Neuronal stem cell (in vitro differentiated cells): ENCODE data around the gene ACSL5.
"Not testable (repeated sequence)": the region's sequence is repeated elsewhere in the genome, so short reads cannot be mapped to it uniquely, and the experiment has no call there.

Source experiments
- DNase-seq: peaks from one replicate; pipeline ENCODE4 v3.0.0-alpha.2; 2013; ENCODE audit warnings: low spot score
- H2AFZ ChIP-seq: one replicate; pipeline ENCODE4 v1.6.1; 2013; ENCODE audit warnings: mild to moderate bottlenecking, low read length, inconsistent platforms
- H2AK5ac ChIP-seq: 2 replicates; pipeline ENCODE4 v1.6.1; 2013; ENCODE audit warnings: low read depth, mild to moderate bottlenecking, inconsistent platforms, low read length, moderate library complexity, mixed read lengths
- H2BK120ac ChIP-seq: 2 replicates; pipeline ENCODE4 v1.6.1; 2013; ENCODE audit warnings: low read depth, mild to moderate bottlenecking, inconsistent platforms, low read length, moderate library complexity, mixed read lengths
- H2BK12ac ChIP-seq: one replicate; pipeline ENCODE4 v1.6.1; 2013; ENCODE audit warnings: low read length, inconsistent platforms
- H2BK15ac ChIP-seq: 2 replicates; pipeline ENCODE4 v1.6.1; 2013; ENCODE audit warnings: mild to moderate bottlenecking, low read length, inconsistent platforms, mixed read lengths
- H2BK5ac ChIP-seq: one replicate; pipeline ENCODE4 v1.6.1; 2013; ENCODE audit warnings: inconsistent platforms, mild to moderate bottlenecking, low read length, moderate library complexity
- H3K14ac ChIP-seq: one replicate; pipeline ENCODE4 v1.6.1; 2013; ENCODE audit warnings: low read length, inconsistent platforms
- H3K18ac ChIP-seq: 2 replicates; pipeline ENCODE4 v1.6.1; 2013; ENCODE audit warnings: low read length, inconsistent platforms
- H3K23ac ChIP-seq: 2 replicates; pipeline ENCODE4 v1.6.1; 2013; ENCODE audit warnings: low read depth, mild to moderate bottlenecking, mixed read lengths, low read length, inconsistent platforms; ENCODE audit not compliant: poor library complexity
- H3K27ac ChIP-seq: replicated peaks from 3 replicates; pipeline ENCODE4 v1.5.1; 2013; ENCODE audit warnings: low read length, inconsistent platforms
- H3K27me3 ChIP-seq, 3 experiments: 2 replicates each; pipeline ENCODE4 v1.6.1; 2013; ENCODE audit warnings: low read length in 3 of 3, mild to moderate bottlenecking in 2 of 3, inconsistent platforms in 1 of 3, low read depth in 1 of 3, mixed read lengths in 1 of 3, moderate library complexity in 1 of 3; ENCODE audit not compliant: control insufficient read depth in 3 of 3, insufficient read depth in 3 of 3
- H3K36me3 ChIP-seq, 2 donors: replicated peaks in 1 of 2; 2 replicates each; pipeline ENCODE4 v1.6.1; 2013; ENCODE audit warnings: low read length in 2 of 2; ENCODE audit not compliant: control insufficient read depth in 2 of 2, insufficient read depth in 2 of 2
- H3K4ac ChIP-seq: 2 replicates; pipeline ENCODE4 v1.6.1; 2013; ENCODE audit warnings: inconsistent platforms, mild to moderate bottlenecking, low read length, moderate library complexity
- H3K4me1 ChIP-seq, 2 donors: 1 replicate in 1 of 2; 2 replicates in 1 of 2; pipeline ENCODE4 v1.6.1; 2013; ENCODE audit warnings: low read length in 2 of 2, low read depth in 1 of 2; ENCODE audit not compliant: control insufficient read depth in 2 of 2, insufficient read depth in 1 of 2
- H3K4me2 ChIP-seq: one replicate; pipeline ENCODE4 v1.6.1; 2013; ENCODE audit warnings: mild to moderate bottlenecking, low read length, inconsistent platforms; ENCODE audit not compliant: insufficient read depth, poor library complexity, severe bottlenecking
- H3K4me3 ChIP-seq, 2 donors: 2 replicates each; pipeline ENCODE4 v1.5.1; 2013; ENCODE audit warnings: low read length in 2 of 2, mild to moderate bottlenecking in 2 of 2, inconsistent platforms in 1 of 2, moderate library complexity in 1 of 2
- H3K79me1 ChIP-seq: one replicate; pipeline ENCODE4 v1.6.1; 2013; ENCODE audit warnings: low read depth, mild to moderate bottlenecking, inconsistent platforms, low read length, moderate library complexity
- H3K9ac ChIP-seq: one replicate; pipeline ENCODE4 v1.6.1; 2013; ENCODE audit warnings: mild to moderate bottlenecking, low read depth, low read length, inconsistent platforms; ENCODE audit not compliant: poor library complexity
- H3K9me3 ChIP-seq, 2 donors: replicated peaks in 1 of 2; 2 replicates each; pipeline versions ENCODE3 to v1.6.1; 2013; ENCODE audit warnings: low read length in 2 of 2, mild to moderate bottlenecking in 2 of 2, inconsistent platforms in 1 of 2, low read depth in 1 of 2, mixed read lengths in 1 of 2, moderate library complexity in 1 of 2; ENCODE audit not compliant: control insufficient read depth in 2 of 2, insufficient read depth in 1 of 2
- H4K8ac ChIP-seq: one replicate; pipeline ENCODE4 v1.6.1; 2013; ENCODE audit warnings: low read depth, mild to moderate bottlenecking, inconsistent platforms, low read length, moderate library complexity
- H4K91ac ChIP-seq: one replicate; pipeline ENCODE4 v1.6.1; 2013; ENCODE audit warnings: low read length, low read depth, mild to moderate bottlenecking, inconsistent platforms; ENCODE audit not compliant: poor library complexity
- WGBS, 2 donors: extraction: QIAGEN DNeasy Blood & Tissue Kit; methylation state at CpG; one replicate each; pipeline ENCODE4 v1.1.7; 2013; ENCODE audit warnings: missing lambda C conversion rate in 2 of 2, mixed read lengths in 1 of 2; ENCODE audit not compliant: insufficient read length in 2 of 2, insufficient replicate concordance in 1 of 2; ENCODE audit errors: extremely low coverage in 2 of 2; 5-methylcytosine and 5-hydroxymethylcytosine counted together

The ACSL5 gene

GRCh38 chr10:112383325-112383724, 9.4 kb downstream of the ACSL5 start:
- Histone ChIP-seq H2BK15ac (no peak overlapping the region), H3K14ac (no peak overlapping the region), H2BK5ac (no peak overlapping the region), H3K4me3 (no peak overlapping the region), H3K9me3 (no peaks in the 10 kb centered on the region), H3K4me2 (no peak overlapping the region), H3K4me1 (peaks cover 0 to 8% of the 10 kb centered on the region in 2 donors), H2BK12ac (no peak overlapping the region), H3K27ac (no peak overlapping the region), H2AK5ac (no peak overlapping the region), H3K27me3 (no peaks in the 10 kb centered on the region), H3K79me1 (no peaks in the 10 kb centered on the region), H3K36me3 (no peaks in the 10 kb centered on the region), H3K4ac (no peak overlapping the region), H3K18ac (no peak overlapping the region), H4K8ac (no peak overlapping the region), H3K23ac (no peak overlapping the region), H3K9ac (no peak overlapping the region), H2BK120ac (no peak overlapping the region), H2AFZ (peak overlapping the region; percentile 67), H4K91ac (no peak overlapping the region)
- DNase-seq, result no peak
- no CpG with 5 or more reads among the region's 3 CpGs for WGBS, 2 donors

GRCh38 chr10:112384141-112384540, 10.2 kb downstream of the ACSL5 start:
- no peak overlapping the region for H2BK5ac ChIP-seq
- no peak overlapping the region for H3K9ac ChIP-seq
- H2AFZ ChIP-seq, result no peak overlapping the region
- WGBS, 2 donors, result no CpG with 5 or more reads among the region's 2 CpGs
- H2BK15ac ChIP-seq, result no peak overlapping the region
- H2BK120ac ChIP-seq, result no peak overlapping the region
- H2BK12ac ChIP-seq, result no peak overlapping the region
- no peak overlapping the region for H3K18ac ChIP-seq
- H3K27ac ChIP-seq, result no peak overlapping the region
- H3K14ac ChIP-seq, result no peak overlapping the region
- no peak overlapping the region for H4K91ac ChIP-seq
- H3K4me1 ChIP-seq, result peaks cover 0 to 9% of the 10 kb centered on the region in 2 donors
- H2AK5ac ChIP-seq, result no peak overlapping the region
- no peaks in the 10 kb centered on the region for H3K79me1 ChIP-seq
- H3K27me3 ChIP-seq, result no peaks in the 10 kb centered on the region
- DNase-seq, result no peak
- no peak overlapping the region for H4K8ac ChIP-seq
- H3K36me3 ChIP-seq, result no peaks in the 10 kb centered on the region
- H3K4me2 ChIP-seq, result no peak overlapping the region
- no peak overlapping the region for H3K23ac ChIP-seq
- no peaks in the 10 kb centered on the region for H3K9me3 ChIP-seq
- H3K4ac ChIP-seq, result no peak overlapping the region
- no peak overlapping the region for H3K4me3 ChIP-seq

- Histone ChIP-seq H3K23ac (no peak overlapping the region), H2AFZ (no peak overlapping the region), H3K4me3 (no peak overlapping the region), H3K27me3 (no peaks in the 10 kb centered on the region), H3K9ac (no peak overlapping the region), H3K27ac (no peak overlapping the region), H3K36me3 (no peaks in the 10 kb centered on the region), H3K79me1 (no peaks in the 10 kb centered on the region), H4K8ac (no peak overlapping the region), H3K4ac (no peak overlapping the region), H3K18ac (no peak overlapping the region), H2BK5ac (no peak overlapping the region), H3K14ac (no peak overlapping the region), H2BK15ac (no peak overlapping the region), H2BK120ac (no peak overlapping the region), H3K4me1 (peaks cover 0 to 16% of the 10 kb centered on the region in 2 donors), H2BK12ac (no peak overlapping the region), H3K9me3 (no peaks in the 10 kb centered on the region), H2AK5ac (no peak overlapping the region), H3K4me2 (no peak overlapping the region), H4K91ac (no peak overlapping the region)
- no CpG with 5 or more reads among the region's 4 CpGs for WGBS, 2 donors
- no peak for DNase-seq
These were observed 11.3 kb downstream of the ACSL5 start for GRCh38 chr10:112385201-112385600.

DNA sequence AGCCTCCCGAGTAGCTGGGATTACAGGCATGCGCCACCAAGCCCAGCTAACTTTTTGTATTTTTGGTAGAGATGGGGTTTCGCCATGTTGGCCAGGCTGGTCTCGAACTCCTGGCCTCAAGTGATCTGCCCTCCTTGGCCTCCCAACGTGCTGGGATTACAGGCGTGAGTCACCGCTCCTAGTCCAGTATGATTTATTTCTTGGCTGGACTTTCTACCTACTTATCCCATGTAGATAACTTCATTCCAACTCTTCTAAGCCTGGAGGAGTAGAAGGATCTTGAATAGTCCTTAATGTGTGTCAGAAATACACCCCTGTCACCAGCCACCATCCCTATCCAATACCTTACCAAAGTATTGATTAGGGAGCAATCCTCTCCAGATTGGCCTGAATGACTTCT, 14.1 kb downstream of the ACSL5 start:
- H2BK15ac ChIP-seq, result not testable (repeated sequence)

More for the DNA sequence above, 14.1 kb downstream of the ACSL5 start:
- not testable (repeated sequence) for H3K23ac ChIP-seq, H2BK12ac ChIP-seq, H3K79me1 ChIP-seq, H3K36me3 ChIP-seq, H3K4me2 ChIP-seq, H3K9me3 ChIP-seq, H4K91ac ChIP-seq, H3K4me3 ChIP-seq, H2BK120ac ChIP-seq, H3K27me3 ChIP-seq, H2AK5ac ChIP-seq, H3K9ac ChIP-seq, H4K8ac ChIP-seq, DNase-seq, H2AFZ ChIP-seq, H2BK5ac ChIP-seq, H3K18ac ChIP-seq, H3K14ac ChIP-seq, H3K4ac ChIP-seq, H3K27ac ChIP-seq
- no CpG with 5 or more reads among the region's 7 CpGs for WGBS, 2 donors
- H3K4me1 ChIP-seq, result peaks cover 0 to 16% of the 10 kb centered on the region in 2 donors
